ENCODE measurements around the gene GPAM.
"Not testable (repeated sequence)": the region's sequence is repeated elsewhere in the genome, so short reads cannot be mapped to it uniquely, and the experiment has no call there.

The GPAM gene

GRCh38 chr10:112214298-112214926 is 30.8 kb upstream of the GPAM start:
- no peak for DNase-seq

- DNase-seq = no peak
Measured at GRCh38 chr10:112213836-112214235, 30.3 kb upstream of the GPAM start.

- DNase-seq = no peak
Measured at GRCh38 chr10:112213098-112213823, 29.7 kb upstream of the GPAM start.

- no peak for DNase-seq
Measured at GRCh38 chr10:112210666-112211065, 27.1 kb upstream of the GPAM start.

GRCh38 chr10:112209684-112210131 is 26.1 kb upstream of the GPAM start:
- no peak for DNase-seq

GRCh38 chr10:112208997-112209396 is 25.4 kb upstream of the GPAM start:
- DNase-seq = no peak

GRCh38 chr10:112208292-112208691 is 24.7 kb upstream of the GPAM start:
- no peak for DNase-seq

GRCh38 chr10:112203328-112204076 is 19.9 kb upstream of the GPAM start:
- no peak for DNase-seq

GRCh38 chr10:112202561-112203241 is 19.1 kb upstream of the GPAM start:
- DNase-seq = no peak

- no peak for DNase-seq
Measured at GRCh38 chr10:112202076-112202475, 18.5 kb upstream of the GPAM start.

GRCh38 chr10:112201334-112201733 is 17.8 kb upstream of the GPAM start:
- DNase-seq = no peak

GRCh38 chr10:112200259-112200658 is 16.7 kb upstream of the GPAM start:
- not testable (repeated sequence) for DNase-seq

- DNase-seq = not testable (repeated sequence)
Measured at GRCh38 chr10:112197662-112198061, 14.1 kb upstream of the GPAM start.

- no peak for DNase-seq
Measured at GRCh38 chr10:112195224-112195623, 11.7 kb upstream of the GPAM start.

GRCh38 chr10:112191791-112192190 is 8.2 kb upstream of the GPAM start:
- no peak for DNase-seq

GRCh38 chr10:112191041-112191590 is 7.6 kb upstream of the GPAM start:
- DNase-seq = no peak

GRCh38 chr10:112189465-112189864 is 5.9 kb upstream of the GPAM start:
- DNase-seq = no peak

GRCh38 chr10:112187527-112187926 is 4.0 kb upstream of the GPAM start:
- DNase-seq = no peak

GRCh38 chr10:112185959-112186358 is 2.4 kb upstream of the GPAM start:
- DNase-seq = no peak

GRCh38 chr10:112184379-112184778 is 814 bp upstream of the GPAM start:
- DNase-seq = no peak

- DNase-seq = no peak
Measured at GRCh38 chr10:112184052-112184371, 447 bp upstream of the GPAM start.

GRCh38 chr10:112182784-112183328 is 709 bp downstream of the GPAM start:
- DNase-seq = no peak

GRCh38 chr10:112177247-112177646 is 6.3 kb downstream of the GPAM start:
- no peak for DNase-seq
